CD1c-positive myeloid dendritic cell (primary cell): ENCODE results near the gene CHST13.
A peak's percentile ranks its signal among the peaks of the same experiment; 100 is the strongest.

ENCODE experiments used
- DNase-seq: peaks from one replicate; pipeline ENCODE4 v3.0.0-alpha.2; 2016; ENCODE audit errors: extremely low spot score

The CHST13 gene

DNA sequence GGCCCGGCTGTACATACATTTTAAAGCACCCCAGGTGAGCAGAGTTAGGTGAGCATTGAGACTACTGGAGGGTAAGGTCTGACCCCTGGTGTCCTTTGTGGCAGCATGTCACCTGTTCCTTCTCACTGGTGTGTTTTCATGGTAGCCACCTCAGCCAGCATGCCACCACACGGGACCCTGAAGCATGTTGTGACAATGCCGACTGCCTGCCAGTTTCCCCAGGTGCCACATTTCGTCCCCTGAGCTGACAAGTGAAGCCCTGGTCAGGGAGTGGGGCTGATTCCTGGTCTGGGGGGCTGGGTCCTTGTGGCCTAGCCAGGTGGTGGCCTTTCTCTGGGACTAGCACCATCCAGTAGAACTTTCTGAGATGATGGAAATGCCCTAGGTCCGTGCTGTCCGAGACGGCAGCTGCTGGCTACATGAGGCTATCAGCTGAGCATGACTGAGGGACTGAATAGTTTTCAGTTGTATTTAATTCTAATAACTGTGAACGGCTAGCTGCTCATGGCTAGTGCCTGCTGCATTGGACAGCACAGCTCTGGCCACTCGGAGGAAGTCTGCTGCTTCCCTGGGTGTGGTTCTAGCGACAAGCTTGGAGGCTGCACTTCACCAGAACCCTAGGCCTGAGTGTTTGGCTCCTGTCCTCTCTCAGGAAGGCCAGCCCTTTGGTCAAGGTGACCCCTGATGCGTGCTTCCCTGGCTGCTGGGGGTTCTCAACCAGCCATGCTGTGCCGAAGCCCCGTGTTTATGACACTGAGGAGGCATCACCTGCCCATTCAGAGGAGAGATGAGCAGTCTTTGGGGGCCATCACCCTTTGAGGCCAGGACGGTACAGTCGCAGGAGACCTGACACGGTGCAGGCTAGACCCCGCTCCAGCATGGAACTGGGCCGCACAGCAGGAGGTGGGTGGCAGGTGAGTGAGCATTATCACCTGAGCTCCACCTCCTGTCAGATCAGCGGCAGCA, 30.9 kb downstream of the CHST13 start:
- DNase-seq, result no peak

- DNase-seq, result no peak
Measured at GRCh38 chr3:126555795-126556636, 32.1 kb downstream of the CHST13 start.

GRCh38 chr3:126556637-126557414, 32.9 kb downstream of the CHST13 start:
- no peak for DNase-seq

DNA sequence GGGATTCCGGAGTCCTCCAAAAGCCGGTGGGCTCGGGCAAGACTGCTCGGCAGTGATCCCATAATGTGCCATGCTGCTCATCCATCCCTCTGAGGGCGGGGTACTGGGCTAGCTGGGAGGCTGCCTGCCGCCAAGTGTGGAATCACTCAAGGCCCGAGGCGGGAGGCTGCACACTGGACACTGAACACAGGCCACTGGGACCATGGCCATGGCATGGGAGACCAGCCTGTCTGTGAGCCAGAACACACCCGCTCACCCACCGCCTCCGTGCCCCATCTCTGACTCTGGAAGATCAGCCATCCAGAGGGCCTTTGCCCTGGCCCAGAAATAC, 33.4 kb downstream of the CHST13 start:
- DNase-seq, result no peak

- DNase-seq, result no peak
Measured at GRCh38 chr3:126557761-126558160, 33.8 kb downstream of the CHST13 start.

GRCh38 chr3:126558336-126559071, 34.5 kb downstream of the CHST13 start, which contains the start of gene C3orf22:
Gene C3orf22, minus strand, starts transcription at chr3:126558932. Its CDS starts 5,542 bp downstream, at chr3:126553390.
- DNase-seq, result no peak

- no peak for DNase-seq
Measured at GRCh38 chr3:126562737-126563276, 38.9 kb downstream of the CHST13 start.

GRCh38 chr3:126567696-126568438, 43.9 kb downstream of the CHST13 start:
- no peak for DNase-seq

DNA sequence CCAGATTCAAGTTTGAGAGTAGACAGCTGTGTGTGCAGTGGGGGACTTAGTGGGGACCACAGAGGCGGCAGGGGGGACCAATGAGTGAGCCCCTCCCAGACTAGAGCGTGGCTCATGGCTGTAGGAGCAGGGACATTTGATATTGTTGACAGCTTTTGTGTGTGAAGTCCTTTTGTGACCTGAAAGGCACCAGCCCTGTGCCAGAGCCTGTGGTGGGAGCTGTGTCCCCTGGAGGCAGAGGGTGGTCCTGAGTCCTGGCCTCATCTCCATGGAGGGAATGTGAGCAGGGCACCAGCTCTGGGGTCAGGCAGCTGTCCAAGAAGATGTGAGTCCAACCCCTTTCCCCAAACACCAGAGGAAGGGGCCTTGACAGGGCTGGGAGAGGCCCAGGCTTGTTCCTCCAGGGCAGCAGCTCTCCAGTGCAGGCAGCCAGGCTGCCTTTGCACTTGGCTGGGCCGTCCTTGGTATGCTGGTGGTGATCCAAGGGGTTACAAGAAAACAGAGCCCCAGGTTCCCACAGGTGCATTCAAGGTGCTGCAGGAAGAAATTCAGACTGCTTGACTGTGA, 44.9 kb downstream of the CHST13 start:
- no peak for DNase-seq

GRCh38 chr3:126569390-126569975, 45.5 kb downstream of the CHST13 start:
- DNase-seq, result no peak

GRCh38 chr3:126570103-126570541, 46.2 kb downstream of the CHST13 start:
- DNase-seq, result no peak

GRCh38 chr3:126571078-126571477, 47.1 kb downstream of the CHST13 start:
- DNase-seq, result no peak

DNA sequence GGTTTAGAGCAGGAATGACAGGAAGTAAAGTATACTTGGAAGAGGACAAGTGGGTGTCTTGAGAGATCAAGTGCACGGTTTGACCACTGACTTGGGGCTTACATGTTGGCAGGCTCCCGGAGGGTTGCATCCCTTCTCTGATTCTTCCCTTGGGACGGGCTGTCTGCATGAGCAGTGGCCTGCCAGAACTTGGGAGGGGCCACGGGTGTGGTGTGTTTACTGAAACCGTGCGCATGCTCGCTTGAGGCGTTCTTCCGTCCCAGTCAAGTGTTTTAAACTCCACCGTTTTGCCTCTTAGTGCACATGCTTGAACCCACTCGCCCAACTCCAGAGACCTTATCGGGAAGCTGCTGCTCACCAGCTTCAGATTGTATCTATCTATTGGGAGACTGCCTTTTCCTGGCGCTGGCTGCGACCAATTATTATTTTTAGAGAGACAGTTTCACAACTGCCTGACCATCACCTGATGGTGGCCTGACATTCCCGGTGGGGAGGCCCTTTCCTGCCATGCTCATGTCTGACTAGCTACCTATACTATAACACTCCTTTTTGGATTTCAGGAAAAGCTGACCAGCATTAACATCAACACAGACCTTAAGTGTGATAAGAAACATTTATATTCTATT, 49.6 kb downstream of the CHST13 start:
- DNase-seq, result no peak

- peak; percentile 15 for DNase-seq
Measured at GRCh38 chr3:126577261-126577660, 53.3 kb downstream of the CHST13 start.

GRCh38 chr3:126578702-126579101, 54.7 kb downstream of the CHST13 start:
- no peak for DNase-seq

DNA sequence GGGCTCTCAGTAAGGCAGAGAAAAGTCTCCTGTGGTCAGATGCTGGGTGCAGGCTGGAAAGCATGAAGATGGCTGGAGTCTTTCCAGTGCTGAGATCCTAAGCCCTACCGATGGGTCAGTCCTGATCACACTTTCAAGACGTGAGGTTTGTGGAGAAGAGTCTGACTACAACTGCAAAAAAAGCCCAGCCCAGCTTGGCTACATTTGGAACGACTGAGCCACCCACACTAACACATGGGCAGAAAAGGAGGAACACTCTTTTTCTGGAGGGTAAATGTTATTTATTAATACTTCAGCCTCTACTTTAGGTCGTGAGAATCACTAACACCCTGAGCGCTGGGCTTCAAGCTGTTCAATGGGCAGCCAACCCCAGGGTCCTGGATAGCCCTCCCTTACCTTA, 56.8 kb downstream of the CHST13 start:
- DNase-seq, result peak; percentile 6

DNA sequence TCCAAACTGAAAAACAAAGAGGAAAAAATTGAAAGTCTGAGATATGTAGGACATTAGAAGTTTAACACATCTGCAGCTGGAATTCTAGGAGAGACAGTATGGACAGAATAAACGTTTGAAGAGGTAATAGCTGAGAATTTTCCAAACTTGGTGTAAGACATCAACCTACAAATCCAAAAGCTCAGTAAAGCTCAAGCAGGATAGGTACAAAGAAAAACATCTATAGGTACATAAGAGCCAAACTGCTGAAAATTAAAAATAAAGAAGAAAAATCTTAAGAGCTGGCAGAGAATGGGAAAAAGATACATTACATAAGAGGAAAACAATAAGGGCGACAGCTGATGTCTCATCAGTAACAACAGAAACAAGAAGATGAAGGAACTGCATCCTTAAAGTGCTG, 57.6 kb downstream of the CHST13 start:
- no peak for DNase-seq

DNA sequence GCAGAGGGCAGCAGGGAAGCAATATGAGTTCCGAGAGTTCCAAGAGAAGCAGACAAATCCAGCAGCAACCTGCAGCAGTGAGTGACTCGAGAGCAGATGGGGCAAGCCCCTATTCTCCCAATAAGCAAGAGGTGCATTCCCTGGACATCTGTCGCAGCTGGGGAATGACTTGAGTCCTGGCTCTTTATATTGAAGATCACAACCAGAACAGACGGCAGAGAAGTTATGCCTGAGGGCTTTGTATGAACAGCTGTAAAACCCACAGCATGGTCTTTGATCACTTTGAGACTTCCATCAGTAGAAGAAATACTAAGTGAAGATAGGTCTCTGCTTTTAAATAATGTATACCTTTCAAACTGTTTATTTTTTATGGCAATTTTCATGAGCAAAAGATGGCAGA, 58.4 kb downstream of the CHST13 start:
- no peak for DNase-seq

- peak; percentile 34 for DNase-seq
Measured at GRCh38 chr3:126591515-126591914, 67.6 kb downstream of the CHST13 start.
